ENCODE results near the gene CARF.

- TF ChIP-seq POLR2A (IDR thresholded peaks at IDR 0.05) = no peak
- TF ChIP-seq, protein P1, sequence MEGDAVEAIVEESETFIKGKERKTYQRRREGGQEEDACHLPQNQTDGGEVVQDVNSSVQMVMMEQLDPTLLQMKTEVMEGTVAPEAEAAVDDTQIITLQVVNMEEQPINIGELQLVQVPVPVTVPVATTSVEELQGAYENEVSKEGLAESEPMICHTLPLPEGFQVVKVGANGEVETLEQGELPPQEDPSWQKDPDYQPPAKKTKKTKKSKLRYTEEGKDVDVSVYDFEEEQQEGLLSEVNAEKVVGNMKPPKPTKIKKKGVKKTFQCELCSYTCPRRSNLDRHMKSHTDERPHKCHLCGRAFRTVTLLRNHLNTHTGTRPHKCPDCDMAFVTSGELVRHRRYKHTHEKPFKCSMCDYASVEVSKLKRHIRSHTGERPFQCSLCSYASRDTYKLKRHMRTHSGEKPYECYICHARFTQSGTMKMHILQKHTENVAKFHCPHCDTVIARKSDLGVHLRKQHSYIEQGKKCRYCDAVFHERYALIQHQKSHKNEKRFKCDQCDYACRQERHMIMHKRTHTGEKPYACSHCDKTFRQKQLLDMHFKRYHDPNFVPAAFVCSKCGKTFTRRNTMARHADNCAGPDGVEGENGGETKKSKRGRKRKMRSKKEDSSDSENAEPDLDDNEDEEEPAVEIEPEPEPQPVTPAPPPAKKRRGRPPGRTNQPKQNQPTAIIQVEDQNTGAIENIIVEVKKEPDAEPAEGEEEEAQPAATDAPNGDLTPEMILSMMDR (IDR thresholded peaks at IDR 0.05) = no peak
These were observed 30.5 kb upstream of the CARF start for GRCh38 chr2:202881570-202881969.
